Measurements from ENCODE around the gene ABL2.
"Not testable (repeated sequence)": the region's sequence is repeated elsewhere in the genome, so short reads cannot be mapped to it uniquely, and the experiment has no call there.

ABL2 gene

GRCh38 chr1:179187043-179187442 is 42.4 kb downstream of the ABL2 start:
- DNase-seq (ENCODE audit: insufficient read length) (no peak), FAIRE-seq (no peak)
- TF ChIP-seq POLR2AphosphoS5 (IDR thresholded peaks at IDR 0.05; ENCODE audit: low read depth, low read length), result no peak
- no peak for TF ChIP-seq POLR2A (IDR thresholded peaks at IDR 0.05; ENCODE audit: low read depth, low read length)
- TF ChIP-seq TAF1 (IDR thresholded peaks at IDR 0.05; ENCODE audit: borderline replicate concordance, low read depth, low read length), result no peak

GRCh38 chr1:179184403-179184802 is 45.1 kb downstream of the ABL2 start:
- TF ChIP-seq POLR2A (IDR thresholded peaks at IDR 0.05; ENCODE audit: low read depth, low read length) (no peak), POLR2AphosphoS5 (IDR thresholded peaks at IDR 0.05; ENCODE audit: low read depth, low read length) (no peak), TAF1 (IDR thresholded peaks at IDR 0.05; ENCODE audit: borderline replicate concordance, low read depth, low read length) (no peak)
- DNase-seq (ENCODE audit: insufficient read length), result no peak
- no peak for FAIRE-seq

DNA sequence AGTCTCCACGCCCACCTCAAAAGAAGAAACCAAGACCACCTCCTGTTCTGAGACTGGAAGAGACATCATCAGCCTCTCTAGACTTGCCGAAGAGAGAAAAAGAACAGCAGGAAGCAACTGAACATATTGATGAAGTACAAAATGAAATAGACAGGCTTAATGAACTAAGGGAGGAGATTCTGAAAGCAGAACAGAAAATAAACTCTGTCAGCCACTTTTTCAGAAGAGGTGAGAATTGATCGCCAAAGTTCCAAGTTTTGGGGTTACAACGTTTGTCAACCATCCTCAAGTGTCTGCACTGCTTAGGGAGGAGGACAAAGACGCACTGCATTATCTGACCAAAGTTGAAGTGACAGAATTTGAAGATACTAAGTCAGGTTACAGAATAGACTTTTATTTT is 45.6 kb downstream of the ABL2 start:
- TF ChIP-seq POLR2AphosphoS5 (IDR thresholded peaks at IDR 0.05; ENCODE audit: low read depth, low read length) (no peak), TAF1 (IDR thresholded peaks at IDR 0.05; ENCODE audit: borderline replicate concordance, low read depth, low read length) (no peak), POLR2A (IDR thresholded peaks at IDR 0.05; ENCODE audit: low read depth, low read length) (no peak)
- FAIRE-seq, result no peak
- DNase-seq (ENCODE audit: insufficient read length), result no peak

DNA sequence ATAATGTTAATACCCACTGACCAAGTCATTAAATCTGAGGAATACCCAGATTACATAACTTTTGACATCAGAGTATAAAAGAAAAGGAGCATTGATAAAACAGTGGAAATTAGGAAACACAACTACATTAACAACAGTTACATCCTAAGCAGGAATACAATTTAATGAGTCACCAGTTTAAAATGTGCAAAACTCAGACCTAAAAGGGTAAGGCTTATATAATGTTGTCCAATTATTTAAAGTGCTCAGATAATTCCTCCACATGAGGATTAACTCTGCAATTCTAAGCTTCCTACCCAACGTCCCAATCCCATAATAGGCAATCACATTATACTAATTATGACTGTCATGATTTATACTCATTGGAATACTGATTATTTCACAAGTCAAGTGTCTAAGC is 50.5 kb downstream of the ABL2 start:
- DNase-seq (ENCODE audit: insufficient read length), result no peak
- TF ChIP-seq POLR2A (IDR thresholded peaks at IDR 0.05; ENCODE audit: low read depth, low read length) (no peak), TAF1 (IDR thresholded peaks at IDR 0.05; ENCODE audit: borderline replicate concordance, low read depth, low read length) (no peak)
- FAIRE-seq, result no peak

- no peak for TF ChIP-seq TAF1 (IDR thresholded peaks at IDR 0.05; ENCODE audit: borderline replicate concordance, low read depth, low read length)
- TF ChIP-seq POLR2AphosphoS5 (IDR thresholded peaks at IDR 0.05; ENCODE audit: low read depth, low read length), result no peak
- no peak for TF ChIP-seq POLR2A (IDR thresholded peaks at IDR 0.05; ENCODE audit: low read depth, low read length)
- DNase-seq (ENCODE audit: insufficient read length) (no peak), FAIRE-seq (no peak)
Observed at GRCh38 chr1:179178183-179178582, 51.3 kb downstream of the ABL2 start.

GRCh38 chr1:179177615-179178014 is 51.9 kb downstream of the ABL2 start:
- no peak for FAIRE-seq
- TF ChIP-seq TAF1 (IDR thresholded peaks at IDR 0.05; ENCODE audit: borderline replicate concordance, low read depth, low read length), result no peak
- no peak for TF ChIP-seq POLR2AphosphoS5 (IDR thresholded peaks at IDR 0.05; ENCODE audit: low read depth, low read length)
- no peak for TF ChIP-seq POLR2A (IDR thresholded peaks at IDR 0.05; ENCODE audit: low read depth, low read length)
- DNase-seq (ENCODE audit: insufficient read length), result no peak

- no peak for FAIRE-seq
- no peak for TF ChIP-seq POLR2AphosphoS5 (IDR thresholded peaks at IDR 0.05; ENCODE audit: low read depth, low read length)
- no peak for TF ChIP-seq POLR2A (IDR thresholded peaks at IDR 0.05; ENCODE audit: low read depth, low read length)
- TF ChIP-seq TAF1 (IDR thresholded peaks at IDR 0.05; ENCODE audit: borderline replicate concordance, low read depth, low read length), result no peak
- DNase-seq (ENCODE audit: insufficient read length), result no peak
Observed at GRCh38 chr1:179177182-179177581, 52.3 kb downstream of the ABL2 start.

DNA sequence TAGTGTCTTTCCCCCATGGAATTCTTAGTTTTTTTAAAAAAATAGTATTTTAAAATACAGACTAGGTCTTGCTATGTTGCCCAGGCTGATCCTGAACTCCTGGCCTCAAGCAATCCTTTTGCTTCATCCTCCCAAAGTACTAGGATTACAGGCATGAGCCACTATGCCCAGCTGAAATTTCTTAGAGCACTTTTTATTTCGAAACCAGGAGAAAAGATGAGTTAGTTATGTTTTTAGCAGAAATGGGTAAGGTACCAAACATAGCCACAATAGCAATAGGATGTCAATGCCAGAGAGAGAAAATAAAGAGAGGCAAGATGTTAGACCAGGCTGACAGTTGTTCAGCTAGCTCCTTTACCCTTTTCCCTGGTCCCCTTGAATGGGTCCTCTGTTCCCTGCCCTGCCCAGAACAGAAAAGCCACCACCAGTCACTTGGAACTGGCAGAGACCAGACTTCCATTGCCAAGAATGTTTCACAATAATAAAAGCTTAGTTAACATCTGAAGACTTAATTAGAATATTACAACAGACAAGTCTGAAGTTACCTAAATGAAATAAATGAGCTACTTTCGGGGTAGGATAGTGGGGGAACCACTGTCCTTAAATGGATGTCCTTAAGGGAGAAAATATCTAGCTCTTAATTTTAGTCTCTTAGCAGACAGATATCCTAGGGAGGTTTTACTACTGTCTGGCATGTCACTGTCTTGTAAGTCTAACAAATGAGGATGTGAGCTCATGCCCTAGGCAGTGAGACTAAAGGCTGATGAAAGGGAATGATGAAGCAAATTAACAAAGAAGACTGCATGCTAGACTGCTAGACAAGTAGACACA is 54.3 kb downstream of the ABL2 start:
- DNase-seq (ENCODE audit: insufficient read length) (no peak), FAIRE-seq (no peak)
- TF ChIP-seq TAF1 (IDR thresholded peaks at IDR 0.05; ENCODE audit: borderline replicate concordance, low read depth, low read length) (no peak), POLR2AphosphoS5 (IDR thresholded peaks at IDR 0.05; ENCODE audit: low read depth, low read length) (no peak), POLR2A (IDR thresholded peaks at IDR 0.05; ENCODE audit: low read depth, low read length) (no peak)

DNA sequence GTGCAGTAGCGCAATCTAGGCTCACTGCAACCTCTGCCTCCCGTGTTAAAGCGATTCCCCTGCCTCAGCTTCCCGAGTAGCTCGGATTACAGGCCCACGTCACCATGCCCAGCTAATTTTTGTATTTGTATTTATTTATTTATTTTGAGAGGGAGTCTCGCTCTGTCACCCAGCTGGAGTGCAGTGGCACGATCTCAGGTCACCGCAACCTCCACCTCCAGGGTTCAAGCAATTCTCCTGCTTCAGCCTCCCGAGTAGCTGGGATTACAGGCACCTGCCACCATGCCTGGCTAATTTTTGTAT is 59.1 kb downstream of the ABL2 start:
- FAIRE-seq, result not testable (repeated sequence)

DNA sequence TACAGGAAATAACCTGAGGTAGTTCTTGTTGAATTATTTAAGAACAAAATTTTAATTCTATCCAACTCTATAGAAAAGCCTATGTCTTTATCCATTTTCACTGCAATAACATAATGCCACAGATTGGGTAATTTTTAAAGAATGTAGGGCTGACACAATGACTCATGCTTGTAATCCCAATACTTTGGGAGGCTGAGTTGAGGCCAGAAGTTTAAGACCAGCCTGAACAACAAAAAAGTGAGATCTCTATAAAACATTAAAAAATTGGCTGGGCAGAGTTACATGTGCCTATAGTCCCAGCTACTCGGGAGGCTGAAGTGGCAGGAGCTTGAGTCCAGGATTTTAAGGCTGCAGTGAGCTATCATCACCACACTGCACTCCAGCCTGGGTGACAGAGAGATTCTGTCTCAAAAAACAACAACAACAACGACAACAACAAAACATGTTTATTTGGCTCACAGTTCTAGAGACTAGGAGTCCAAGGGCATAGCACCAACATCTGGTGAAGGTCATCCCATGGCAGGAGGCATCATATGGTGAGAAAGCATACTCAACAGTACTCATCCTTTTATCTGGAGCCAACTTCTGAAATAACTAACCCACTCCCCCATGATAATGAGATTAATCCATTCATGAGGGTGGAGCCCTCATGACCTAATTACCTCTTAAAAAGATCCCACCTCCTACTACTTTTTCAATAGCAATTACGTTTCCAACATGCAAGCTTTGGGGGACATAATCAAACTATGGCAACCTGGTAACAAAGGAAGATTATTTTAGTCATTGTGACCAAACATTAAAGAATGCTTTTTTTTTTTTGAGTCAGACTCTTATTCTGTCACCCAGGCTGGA is 59.6 kb downstream of the ABL2 start:
- FAIRE-seq (no peak), DNase-seq (ENCODE audit: insufficient read length) (no peak)
- TF ChIP-seq POLR2A (IDR thresholded peaks at IDR 0.05; ENCODE audit: low read depth, low read length), result no peak
- TF ChIP-seq POLR2AphosphoS5 (IDR thresholded peaks at IDR 0.05; ENCODE audit: low read depth, low read length), result no peak
- TF ChIP-seq TAF1 (IDR thresholded peaks at IDR 0.05; ENCODE audit: borderline replicate concordance, low read depth, low read length), result no peak

More for the DNA sequence above, 59.1 kb downstream of the ABL2 start:
- DNase-seq (ENCODE audit: insufficient read length), result not testable (repeated sequence)

GRCh38 chr1:179168536-179168935 is 60.9 kb downstream of the ABL2 start:
- no peak for DNase-seq (ENCODE audit: insufficient read length)
- no peak for TF ChIP-seq TAF1 (IDR thresholded peaks at IDR 0.05; ENCODE audit: borderline replicate concordance, low read depth, low read length)
- no peak for TF ChIP-seq POLR2AphosphoS5 (IDR thresholded peaks at IDR 0.05; ENCODE audit: low read depth, low read length)
- TF ChIP-seq POLR2A (IDR thresholded peaks at IDR 0.05; ENCODE audit: low read depth, low read length), result no peak
- FAIRE-seq, result no peak

DNA sequence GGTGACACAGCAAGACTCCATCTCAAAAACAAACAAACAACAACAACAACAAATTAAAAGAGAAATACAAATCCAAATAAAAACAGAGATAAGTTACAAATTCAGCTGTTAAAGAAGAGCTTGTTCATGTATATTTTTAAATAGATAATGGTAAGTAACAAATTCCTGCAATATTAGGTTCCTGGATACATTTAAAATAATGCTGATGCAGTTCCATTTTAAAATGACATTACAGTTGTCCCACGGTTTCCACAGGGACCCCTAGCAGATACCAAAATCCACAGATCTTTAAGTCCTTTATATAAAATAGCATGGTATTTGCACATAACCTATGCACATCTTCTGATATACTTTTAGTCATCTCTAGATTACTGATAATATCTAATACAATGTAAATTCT is 61.5 kb downstream of the ABL2 start:
- FAIRE-seq, result no peak
- no peak for TF ChIP-seq TAF1 (IDR thresholded peaks at IDR 0.05; ENCODE audit: borderline replicate concordance, low read depth, low read length)
- TF ChIP-seq POLR2A (IDR thresholded peaks at IDR 0.05; ENCODE audit: low read depth, low read length), result no peak
- no peak for TF ChIP-seq POLR2AphosphoS5 (IDR thresholded peaks at IDR 0.05; ENCODE audit: low read depth, low read length)
- no peak for DNase-seq (ENCODE audit: insufficient read length)
